NCI-H146 treated with DMSO at 0.1 percent for 48 hours (cell line): ENCODE data around the gene HNF1A.
"Not testable (repeated sequence)": the region's sequence is repeated elsewhere in the genome, so short reads cannot be mapped to it uniquely, and the experiment has no call there.

Source experiments
- DNase-seq: peaks from one replicate; lab custom pipeline; 2025; ENCODE audit not compliant: unreplicated experiment; lab: John Stamatoyannopoulos, UW

HNF1A gene

DNA sequence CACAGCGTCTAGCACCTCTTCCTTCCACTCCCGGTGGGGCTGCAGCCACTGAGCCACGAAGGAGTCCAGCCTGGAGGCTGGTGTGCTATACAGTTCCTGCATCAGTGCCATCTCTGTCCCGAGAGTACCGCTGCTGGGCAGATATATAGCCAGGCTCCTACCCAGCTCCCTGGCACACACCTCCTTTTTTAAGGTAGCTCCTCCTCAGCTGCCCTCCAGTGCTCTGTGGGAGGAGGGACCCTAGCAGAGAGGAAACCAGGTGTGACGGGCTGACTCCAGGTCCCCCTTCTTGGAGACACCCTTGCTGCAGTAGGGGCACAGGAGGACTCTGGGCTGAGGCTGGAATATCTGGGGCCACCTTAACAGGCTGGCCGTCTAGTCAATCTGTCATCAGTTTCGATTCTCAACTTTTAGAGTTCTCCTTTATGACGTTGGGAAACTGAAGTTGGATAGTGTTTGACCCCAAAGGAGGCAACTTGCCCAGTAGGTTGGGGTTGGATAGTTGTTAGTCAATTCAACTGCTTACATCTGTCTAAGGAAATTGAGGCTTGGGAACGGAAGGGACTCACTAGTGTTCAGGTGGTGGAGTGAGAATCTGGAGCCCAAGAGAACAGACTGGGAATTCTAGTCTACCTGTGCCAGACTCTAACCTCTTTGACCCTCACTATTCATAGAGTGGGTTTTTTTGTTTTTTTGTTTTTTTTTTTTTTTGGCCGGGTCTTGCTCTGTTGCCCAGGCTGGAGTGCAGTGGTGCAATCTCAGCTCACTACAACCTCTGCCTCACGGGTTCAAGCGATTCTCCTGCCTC, 60.7 kb downstream of the HNF1A start, which contains the start of gene OASL:
Gene OASL, minus strand, starts transcription at position 386 of the 808 bp plus-strand sequence. Its CDS starts 275 bp downstream, at position 111.
- no peak for DNase-seq

DNA sequence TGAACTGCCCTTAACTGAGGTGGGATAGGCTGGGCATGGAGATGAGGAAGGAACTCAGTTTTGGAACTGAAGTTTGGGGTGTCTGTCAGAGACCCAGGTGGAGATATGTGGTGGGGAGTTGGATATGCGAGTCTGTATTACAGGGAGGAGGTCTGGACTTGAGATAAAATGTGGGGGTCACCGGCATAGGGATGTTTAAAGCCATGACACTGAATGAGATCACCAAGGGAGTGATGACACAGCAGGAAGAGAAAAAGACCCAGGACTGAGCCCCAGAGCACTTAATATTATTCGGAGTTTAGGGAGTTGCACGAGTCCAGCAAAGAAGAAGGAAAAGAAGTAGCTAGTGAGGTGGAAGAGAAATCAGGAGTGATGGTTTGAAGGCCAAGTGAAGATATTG, 64.7 kb downstream of the HNF1A start:
- no peak for DNase-seq

DNA sequence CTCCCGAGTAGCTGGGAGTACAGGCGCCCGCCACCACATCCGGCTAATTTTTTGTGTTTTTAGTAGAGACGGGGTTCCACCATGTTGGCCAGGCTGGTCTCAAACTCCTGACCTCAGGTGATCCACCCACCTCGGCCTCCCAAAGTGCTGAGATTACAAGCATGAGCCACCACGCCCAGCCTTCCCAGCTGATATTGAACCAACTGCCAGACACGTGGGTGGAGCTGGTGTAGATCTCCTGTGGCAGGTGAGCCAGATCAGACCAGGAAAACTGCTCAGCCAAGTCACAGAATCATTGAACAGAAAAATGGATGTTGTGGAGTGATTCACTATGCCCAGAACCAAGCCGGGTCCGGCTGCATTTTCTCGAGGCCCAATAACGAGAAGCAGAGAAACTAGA, 69.1 kb downstream of the HNF1A start:
- DNase-seq = not testable (repeated sequence)

DNA sequence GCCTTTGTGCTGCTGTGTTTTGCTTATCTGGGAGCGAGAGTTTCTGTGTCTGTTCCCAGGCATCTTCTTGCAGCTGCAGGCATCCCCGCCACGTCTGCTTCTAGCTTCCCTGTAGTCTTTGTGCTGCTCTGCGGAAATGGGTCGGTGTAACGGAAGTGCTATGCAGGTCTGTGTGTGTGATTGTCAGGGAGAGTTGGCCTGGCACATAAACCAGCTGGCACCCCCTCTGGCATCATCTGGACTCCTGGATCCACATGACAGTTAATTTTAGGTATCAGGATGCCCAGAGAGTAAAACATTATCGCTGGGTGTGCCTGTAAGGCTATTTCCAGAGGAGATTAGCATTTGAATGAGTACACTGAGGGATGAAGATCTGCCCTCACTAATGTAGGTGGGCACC, 70.1 kb downstream of the HNF1A start:
- no peak for DNase-seq

DNA sequence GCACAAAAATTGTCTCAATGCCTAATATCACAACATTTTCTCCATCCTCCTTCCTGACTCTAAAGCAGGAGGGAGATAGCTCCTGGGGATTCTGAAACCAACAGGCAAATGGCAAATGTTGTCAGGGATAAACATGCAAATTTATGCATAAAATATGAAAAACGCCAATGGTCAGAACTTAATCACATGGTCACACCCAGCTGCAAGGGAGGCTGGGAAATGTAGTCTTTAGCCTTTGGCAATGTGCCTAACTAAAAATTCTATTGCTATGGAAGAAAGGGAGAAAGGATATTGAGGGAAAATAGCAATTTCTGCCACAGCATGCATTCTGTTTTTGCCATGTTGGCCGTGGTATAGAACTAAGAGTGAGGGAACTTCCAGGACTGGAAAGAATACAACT, 72.4 kb downstream of the HNF1A start:
- DNase-seq = no peak
